IMR-90 (cell line): ENCODE results near the gene SNX32. TPM values are rescaled to one million over a fixed set of nuclear protein-coding genes. Genes with fewer than 3 reads are reported as not detected.

Source experiments
- ATAC-seq: fragments of 200-7000 bp; cut with Tn5 transposase; 2 replicates; pipeline ENCODE4 v1.9.1; 2020; ENCODE audit warnings: low read depth, mild to moderate bottlenecking, moderate library complexity
- BruUV-seq: library from RNA; stranded (reverse); fragments of 400-500 nt; replicated peaks from 2 replicates; lab custom pipeline; 2021; lab: Mats Ljungman, UMichigan
- CTCF ChIA-PET: fragments of 300-600 bp; formaldehyde crosslinking; extraction: SDS; loops from one replicate; lab custom pipeline; 2021; ENCODE audit warnings: antibody characterized with exemption; lab: Yijun Ruan, JAX
- POLR2A ChIA-PET: fragments of 300-600 bp; sonication (Branson Sonifier 250); formaldehyde crosslinking; loops from one replicate; lab custom pipeline; 2022; ENCODE audit warnings: antibody characterized with exemption; ENCODE audit not compliant: unreplicated experiment; lab: Charles Lee
- DNase-seq: peaks from one replicate; pipeline ENCODE4 v3.0.0; 2013
- H2AFZ ChIP-seq: replicated peaks from 2 replicates; pipeline ENCODE3; 2013; ENCODE audit warnings: low read length, mild to moderate bottlenecking; ENCODE audit not compliant: poor library complexity
- H2AK5ac ChIP-seq: 2 replicates; pipeline ENCODE4 v1.6.1; 2013; ENCODE audit warnings: low read depth, low read length, inconsistent platforms
- H2AK9ac ChIP-seq: replicated peaks from 2 replicates; pipeline ENCODE3; 2013; ENCODE audit warnings: mild to moderate bottlenecking, low read depth, low read length, moderate library complexity; ENCODE audit not compliant: poor library complexity
- H2BK120ac ChIP-seq: 2 replicates; pipeline ENCODE4 v1.6.1; 2013; ENCODE audit warnings: low read depth, low read length, inconsistent platforms
- H2BK15ac ChIP-seq: 3 replicates; pipeline ENCODE4 v1.6.1; 2013; ENCODE audit warnings: low read depth, low read length, inconsistent platforms
- H2BK20ac ChIP-seq: 2 replicates; pipeline ENCODE4 v1.6.1; 2013; ENCODE audit warnings: low read depth, mild to moderate bottlenecking, inconsistent platforms, low read length, moderate library complexity
- H2BK5ac ChIP-seq: 2 replicates; pipeline ENCODE4 v1.6.1; 2013; ENCODE audit warnings: mild to moderate bottlenecking, low read depth, low read length, inconsistent platforms; ENCODE audit not compliant: poor library complexity, severe bottlenecking
- H3K14ac ChIP-seq: replicated peaks from 2 replicates; pipeline ENCODE4 v1.6.1; 2013; ENCODE audit warnings: low read depth, low read length, inconsistent platforms
- H3K18ac ChIP-seq: 2 replicates; pipeline ENCODE4 v1.6.1; 2013; ENCODE audit warnings: low read depth, low read length, control low read depth
- H3K23ac ChIP-seq: 2 replicates; pipeline ENCODE4 v1.6.1; 2013; ENCODE audit warnings: low read depth, low read length, inconsistent platforms
- H3K27ac ChIP-seq: 2 replicates; pipeline ENCODE4 v1.5.1; 2013; ENCODE audit warnings: mild to moderate bottlenecking, control low read depth, low read length; ENCODE audit not compliant: insufficient read depth
- H3K27me3 ChIP-seq: 2 replicates; pipeline ENCODE4 v1.6.1; 2013; ENCODE audit warnings: low read length; ENCODE audit not compliant: control insufficient read depth, insufficient read depth
- H3K36me3 ChIP-seq: 2 replicates; pipeline ENCODE4 v1.6.1; 2013; ENCODE audit warnings: low read length, mixed read lengths; ENCODE audit not compliant: control insufficient read depth, insufficient read depth
- H3K4ac ChIP-seq: 2 replicates; pipeline ENCODE4 v1.6.1; 2013; ENCODE audit warnings: low read depth, low read length, inconsistent platforms
- H3K4me1 ChIP-seq: 2 replicates; pipeline ENCODE4 v1.6.1; 2013; ENCODE audit warnings: low read length, mixed read lengths; ENCODE audit not compliant: control insufficient read depth, insufficient read depth
- H3K4me2 ChIP-seq: 2 replicates; pipeline ENCODE4 v1.6.1; 2013; ENCODE audit warnings: low read depth, mild to moderate bottlenecking, control low read depth, low read length, moderate library complexity
- H3K4me3 ChIP-seq: 2 replicates; pipeline ENCODE4 v1.5.1; 2013; ENCODE audit warnings: low read depth, mild to moderate bottlenecking, control low read depth, low read length, moderate library complexity; ENCODE audit not compliant: insufficient read depth
- H3K56ac ChIP-seq: 2 replicates; pipeline ENCODE4 v1.6.1; 2013; ENCODE audit warnings: low read length, inconsistent platforms; ENCODE audit not compliant: insufficient read depth; ENCODE audit errors: extremely low read depth
- H3K79me1 ChIP-seq, 2 experiments: 2 replicates each; pipeline ENCODE4 v1.6.1; 2013; ENCODE audit warnings: low read length in 2 of 2, inconsistent platforms in 1 of 2, low read depth in 1 of 2
- H3K9ac ChIP-seq: 2 replicates; pipeline ENCODE4 v1.6.1; 2013; ENCODE audit warnings: low read depth, low read length, control low read depth
- H3K9me1 ChIP-seq: 2 replicates; pipeline ENCODE4 v1.6.1; 2013; ENCODE audit warnings: low read length, inconsistent platforms; ENCODE audit not compliant: insufficient read depth
- H3K9me3 ChIP-seq: 2 replicates; pipeline ENCODE4 v1.6.1; 2013; ENCODE audit warnings: low read length; ENCODE audit not compliant: control insufficient read depth, insufficient read depth
- H4K20me1 ChIP-seq: 2 replicates; pipeline ENCODE4 v1.6.1; 2013; ENCODE audit warnings: low read length, inconsistent platforms; ENCODE audit not compliant: insufficient read depth
- H4K5ac ChIP-seq: 2 replicates; pipeline ENCODE4 v1.6.1; 2013; ENCODE audit warnings: mild to moderate bottlenecking, low read depth, low read length, control low read depth
- H4K8ac ChIP-seq, 2 experiments: 2 replicates each; pipeline ENCODE4 v1.6.1; 2013; ENCODE audit warnings: low read depth in 2 of 2, low read length in 2 of 2, control low read depth in 1 of 2, inconsistent platforms in 1 of 2
- H4K91ac ChIP-seq: 2 replicates; pipeline ENCODE4 v1.6.1; 2013; ENCODE audit warnings: low read depth, low read length, inconsistent platforms; ENCODE audit not compliant: insufficient read depth
- CEBPB ChIP-seq: IDR thresholded peaks from 2 replicates; pipeline ENCODE4 v1.6.1; 2012; ENCODE audit warnings: low read depth, low read length, improper control_type of control experiment
- CHD1 ChIP-seq: IDR thresholded peaks from 2 replicates; pipeline ENCODE4 v1.6.1; 2012; ENCODE audit warnings: low read depth, low read length, improper control_type of control experiment
- FOS ChIP-seq: fragments of 150-350 bp; IDR thresholded peaks from 2 replicates; pipeline ENCODE4 v1.6.1; 2016; ENCODE audit warnings: low read depth, low read length
- MAFK ChIP-seq: IDR thresholded peaks from 2 replicates; pipeline ENCODE4 v1.6.1; 2012; ENCODE audit warnings: low read depth, low read length, improper control_type of control experiment
- MXI1 ChIP-seq: IDR thresholded peaks from 2 replicates; pipeline ENCODE4 v1.6.1; 2012; ENCODE audit warnings: low read depth, mild to moderate bottlenecking, low read length, moderate library complexity, borderline replicate concordance
- POLR2A ChIP-seq: IDR thresholded peaks from 2 replicates; pipeline ENCODE4 v1.6.1; 2012; ENCODE audit warnings: mild to moderate bottlenecking, low read depth, low read length
- RAD21 ChIP-seq: IDR thresholded peaks from 2 replicates; pipeline ENCODE4 v1.6.1; 2012; ENCODE audit warnings: low read length, improper control_type of control experiment
- RCOR1 ChIP-seq: IDR thresholded peaks from 2 replicates; pipeline ENCODE4 v1.6.1; 2012; ENCODE audit warnings: mild to moderate bottlenecking, low read length, improper control_type of control experiment; ENCODE audit not compliant: insufficient replicate concordance
- RFX5 ChIP-seq: IDR thresholded peaks from 2 replicates; pipeline ENCODE4 v1.8.0; 2012; ENCODE audit warnings: low read depth, mild to moderate bottlenecking, low read length, moderate library complexity
- WGBS, 2 experiments: methylation state at CpG; one replicate each; pipeline versions ENCODE4 v1.1.5 to v1.1.7; 2013; ENCODE audit warnings: missing lambda C conversion rate in 2 of 2; ENCODE audit not compliant: insufficient read length in 1 of 2; ENCODE audit errors: extremely low coverage in 2 of 2; 5-methylcytosine and 5-hydroxymethylcytosine counted together
- dilution Hi-C: fragments of 300-500 bp; cut with HindIII; formaldehyde crosslinking; loops from one replicate; pipeline ENCODE4 v1.14.3; 2018; ENCODE audit warnings: low sequenced_read_pairs; ENCODE audit not compliant: unreplicated experiment
- in situ Hi-C: fragments of 300-500 bp; cut with MboI; formaldehyde crosslinking; loops from 3 replicates; pipeline ENCODE4 v1.14.3; 2019; ENCODE audit warnings: low sequenced_read_pairs, inconsistent platforms, mixed read lengths
- intact Hi-C: fragments of 100-400 bp; cut with micrococcal nuclease; formaldehyde crosslinking; loops from 2 replicates; pipeline ENCODE4 v1.10.0; 2022
- polyA plus RNA-seq, 3 experiments: library from polyadenylated mRNA; depleted of rRNA; stranded (reverse); fragments of >200 nt; gene quantifications; 2 replicates each; pipeline ENCODE4 v1.2.3, GENCODE V29; 2012; ENCODE audit warnings: low replicate concordance in 1 of 3
- total RNA-seq: library from RNA; depleted of rRNA; stranded (reverse); fragments of >200 nt; gene quantifications from 2 replicates; pipeline ENCODE4 v1.2.3, GENCODE V29; 2012
- TF ChIP-seq, protein P1 (sequence below): conservative IDR thresholded peaks from 2 replicates; pipeline ENCODE4 v1.5.1; 2012; ENCODE audit warnings: mild to moderate bottlenecking, low read depth, low read length, improper control_type of control experiment
- TF ChIP-seq, protein P2 (sequence below): fragments of 150-350 bp; IDR thresholded peaks from 2 replicates; pipeline ENCODE4 v1.6.1; 2017; ENCODE audit warnings: mild to moderate bottlenecking, antibody characterized with exemption, low read length, low read depth
- TF ChIP-seq, protein P3 (sequence below): fragments of 150-350 bp; IDR thresholded peaks from 2 replicates; pipeline ENCODE4 v1.6.1; 2016; ENCODE audit warnings: low read depth, mild to moderate bottlenecking, low read length, moderate library complexity, borderline replicate concordance

Gene SNX32
- total and polyA plus RNA-seq, 2 of the 4 experiments (the other 2 are of a cell fraction): 0.36 to 0.79 TPM

DNA sequence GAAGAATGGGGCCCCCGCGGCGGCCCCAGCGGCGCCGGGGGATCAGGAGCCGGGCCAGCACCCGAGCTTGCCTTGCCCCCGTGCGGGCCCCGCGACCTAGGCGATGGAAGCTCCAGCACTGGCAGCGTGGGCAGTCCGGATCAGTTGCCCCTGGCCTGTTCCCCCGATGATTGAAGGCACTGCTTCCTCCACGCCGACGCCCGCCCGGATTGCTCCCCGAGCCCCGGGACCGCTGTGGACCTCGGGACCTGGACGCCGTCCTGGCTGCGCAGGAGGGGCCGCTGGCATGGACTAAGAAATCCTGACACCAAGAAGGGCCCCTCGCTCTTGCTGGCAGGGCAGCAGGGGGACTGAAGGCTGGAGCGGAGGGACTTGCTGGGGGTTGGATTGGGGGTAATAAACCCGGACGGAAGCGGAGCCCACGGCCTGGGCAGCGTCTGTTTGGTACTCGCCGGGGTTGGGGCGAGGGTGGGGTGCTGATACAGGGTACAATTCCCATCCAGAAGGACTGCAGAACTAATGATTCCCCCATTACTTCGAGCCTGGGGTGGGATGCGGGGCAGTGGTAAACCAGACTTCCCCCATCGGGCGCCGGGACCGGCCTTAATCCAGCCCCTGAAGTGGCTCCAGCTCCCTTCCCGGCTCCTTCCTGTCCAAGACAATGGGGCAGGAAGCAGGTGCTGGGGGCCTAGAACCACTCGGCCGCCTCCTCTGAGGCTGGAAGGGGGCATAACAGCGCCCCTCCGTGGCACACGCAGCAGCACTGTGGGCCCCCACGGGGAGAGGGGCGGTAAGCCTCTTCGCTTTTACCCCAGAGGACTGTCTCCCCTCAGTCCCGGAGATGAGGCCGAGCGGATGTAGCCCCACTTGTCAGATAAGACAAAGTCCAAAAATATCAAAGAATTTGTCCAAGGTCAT lies 57.7 kb downstream of the SNX32 start:
- H3K36me3 ChIP-seq: peaks cover 40% of the 10 kb centered on the region
- ChIA-PET POLR2A (interaction anchor here (0.7 to 4.4 kb wide), 7 partner anchors 10 to 71 kb away, joined by 3 to 20 read pairs (median 6); partner anchors contain the start of gene MUS81), CTCF (interaction anchor here (1.0 to 2.0 kb wide), 2 partner anchors 23 to 25 kb away, joined by 3 to 9 read pairs; no protein-coding TSS in a partner anchor)
- ATAC-seq (no peak), DNase-seq (no peak)
- peak overlapping the region; percentile 77 for H3K23ac ChIP-seq
- H2AK9ac ChIP-seq: peak overlapping the region; percentile 83
- H3K4ac ChIP-seq: peak overlapping the region; percentile 55
- H3K18ac ChIP-seq: peak overlapping the region; percentile 5; the same call in 1 of the 2 replicates
- H3K9ac ChIP-seq: peak overlapping the region; percentile 88
- peak overlapping the region; percentile 77 for H3K56ac ChIP-seq
- H4K91ac ChIP-seq: no peak overlapping the region; the same call in 1 of the 2 replicates
- H3K9me3 ChIP-seq: no peaks in the 10 kb centered on the region
- in situ Hi-C loops: loop anchor here (5.0 kb wide), 1 partner anchor 71 kb away; the partner anchor contains the start of gene SART1
- H3K27ac ChIP-seq: peak overlapping the region; percentile 93
- peaks cover 0 to 39% of the 10 kb centered on the region in 2 experiments for H3K79me1 ChIP-seq
- 1% methylated on average over 38 of the region's 57 CpGs; no CpG with 5 or more reads in 1 of the 2 experiments for WGBS, 2 experiments
- peak overlapping the region; percentile 5; the same call in 1 of the 2 replicates for H4K5ac ChIP-seq
- peak overlapping the region; percentile 84 for H3K4me2 ChIP-seq
- peak overlapping the region; percentile 40; the same call in 1 of the 2 replicates for H2AK5ac ChIP-seq
- peak overlapping the region; percentile 84 for H2BK5ac ChIP-seq
- 0 out of 2 replicates have a peak, but pooled peaks cover 4% of the 10 kb centered on the region for H3K9me1 ChIP-seq
- H3K4me3 ChIP-seq: peak overlapping the region; percentile 63
- H4K20me1 ChIP-seq: peaks cover 69% of the 10 kb centered on the region
- no peak overlapping the region for H2BK20ac ChIP-seq
- H2BK15ac ChIP-seq: peak overlapping the region; percentile 3; the same call in 1 of the 3 replicates
- dilution Hi-C loops: no loop called here
- peak overlapping the region; percentile 17; the same call in 1 of the 2 replicates for H2BK120ac ChIP-seq
- intact Hi-C loops: no loop called here
- H3K27me3 ChIP-seq: no peaks in the 10 kb centered on the region
- H2AFZ ChIP-seq: peak overlapping the region; percentile 67
- H3K4me1 ChIP-seq: peaks cover 32% of the 10 kb centered on the region
- no TSS peak for BruUV-seq
- peak overlapping the region in 1 of 2 experiments; percentile 33; a peak in 2 of 4 replicates for H4K8ac ChIP-seq
- peak overlapping the region; percentile 71 for H3K14ac ChIP-seq
- TF ChIP-seq RFX5: no peak
- no peak for TF ChIP-seq MAFK
- TF ChIP-seq FOS: no peak
- TF ChIP-seq, protein P1, sequence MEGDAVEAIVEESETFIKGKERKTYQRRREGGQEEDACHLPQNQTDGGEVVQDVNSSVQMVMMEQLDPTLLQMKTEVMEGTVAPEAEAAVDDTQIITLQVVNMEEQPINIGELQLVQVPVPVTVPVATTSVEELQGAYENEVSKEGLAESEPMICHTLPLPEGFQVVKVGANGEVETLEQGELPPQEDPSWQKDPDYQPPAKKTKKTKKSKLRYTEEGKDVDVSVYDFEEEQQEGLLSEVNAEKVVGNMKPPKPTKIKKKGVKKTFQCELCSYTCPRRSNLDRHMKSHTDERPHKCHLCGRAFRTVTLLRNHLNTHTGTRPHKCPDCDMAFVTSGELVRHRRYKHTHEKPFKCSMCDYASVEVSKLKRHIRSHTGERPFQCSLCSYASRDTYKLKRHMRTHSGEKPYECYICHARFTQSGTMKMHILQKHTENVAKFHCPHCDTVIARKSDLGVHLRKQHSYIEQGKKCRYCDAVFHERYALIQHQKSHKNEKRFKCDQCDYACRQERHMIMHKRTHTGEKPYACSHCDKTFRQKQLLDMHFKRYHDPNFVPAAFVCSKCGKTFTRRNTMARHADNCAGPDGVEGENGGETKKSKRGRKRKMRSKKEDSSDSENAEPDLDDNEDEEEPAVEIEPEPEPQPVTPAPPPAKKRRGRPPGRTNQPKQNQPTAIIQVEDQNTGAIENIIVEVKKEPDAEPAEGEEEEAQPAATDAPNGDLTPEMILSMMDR: peak; percentile 30; the same call in 1 of the 2 replicates
- no peak for TF ChIP-seq MXI1
- TF ChIP-seq RAD21: 0 out of 2 replicates have a peak, but pooled peaks have one; percentile 3
- TF ChIP-seq RCOR1: no peak
- TF ChIP-seq, protein P2, sequence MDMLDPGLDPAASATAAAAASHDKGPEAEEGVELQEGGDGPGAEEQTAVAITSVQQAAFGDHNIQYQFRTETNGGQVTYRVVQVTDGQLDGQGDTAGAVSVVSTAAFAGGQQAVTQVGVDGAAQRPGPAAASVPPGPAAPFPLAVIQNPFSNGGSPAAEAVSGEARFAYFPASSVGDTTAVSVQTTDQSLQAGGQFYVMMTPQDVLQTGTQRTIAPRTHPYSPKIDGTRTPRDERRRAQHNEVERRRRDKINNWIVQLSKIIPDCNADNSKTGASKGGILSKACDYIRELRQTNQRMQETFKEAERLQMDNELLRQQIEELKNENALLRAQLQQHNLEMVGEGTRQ: no peak
- TF ChIP-seq CEBPB: no peak
- no peak for TF ChIP-seq CHD1
- TF ChIP-seq, protein P3, sequence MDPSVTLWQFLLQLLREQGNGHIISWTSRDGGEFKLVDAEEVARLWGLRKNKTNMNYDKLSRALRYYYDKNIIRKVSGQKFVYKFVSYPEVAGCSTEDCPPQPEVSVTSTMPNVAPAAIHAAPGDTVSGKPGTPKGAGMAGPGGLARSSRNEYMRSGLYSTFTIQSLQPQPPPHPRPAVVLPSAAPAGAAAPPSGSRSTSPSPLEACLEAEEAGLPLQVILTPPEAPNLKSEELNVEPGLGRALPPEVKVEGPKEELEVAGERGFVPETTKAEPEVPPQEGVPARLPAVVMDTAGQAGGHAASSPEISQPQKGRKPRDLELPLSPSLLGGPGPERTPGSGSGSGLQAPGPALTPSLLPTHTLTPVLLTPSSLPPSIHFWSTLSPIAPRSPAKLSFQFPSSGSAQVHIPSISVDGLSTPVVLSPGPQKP: no peak
- peak; percentile 50 for TF ChIP-seq POLR2A
